NT2/D1 (cell line): ENCODE data around the gene PCDHB12.
"Not testable (repeated sequence)": the region's sequence is repeated elsewhere in the genome, so short reads cannot be mapped to it uniquely, and the experiment has no call there.

Experiments
- SUZ12 ChIP-seq: IDR thresholded peaks from 2 replicates; pipeline ENCODE4 v1.6.1; 2011; ENCODE audit not compliant: insufficient read length, insufficient read depth; ENCODE audit errors: extremely low read depth
- ZNF274 ChIP-seq: IDR thresholded peaks from 2 replicates; pipeline ENCODE4 v1.6.1; 2011; ENCODE audit warnings: mild to moderate bottlenecking, low read depth, low read length

DNA sequence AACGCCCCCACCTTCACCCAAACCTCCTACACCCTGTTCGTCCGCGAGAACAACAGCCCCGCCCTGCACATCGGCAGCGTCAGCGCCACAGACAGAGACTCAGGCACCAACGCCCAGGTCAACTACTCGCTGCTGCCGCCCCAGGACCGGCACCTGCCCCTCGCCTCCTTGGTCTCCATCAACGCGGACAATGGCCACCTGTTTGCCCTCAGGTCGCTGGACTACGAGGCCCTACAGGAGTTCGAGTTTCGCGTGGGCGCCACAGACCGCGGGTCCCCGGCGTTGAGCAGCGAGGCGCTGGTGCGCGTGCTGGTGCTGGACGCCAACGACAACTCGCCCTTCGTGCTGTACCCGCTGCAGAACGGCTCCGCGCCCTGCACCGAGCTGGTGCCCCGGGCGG lies 16.3 kb downstream of the PCDHB12 start:
- TF ChIP-seq ZNF274, SUZ12: not testable (repeated sequence)
